NT2/D1 (cell line): ENCODE results near the gene MBLAC1.

ENCODE experiments used
- DNase-seq: peaks from one replicate; pipeline ENCODE4 v3.0.0-alpha.2; 2011; ENCODE audit warnings: low read depth, low spot score
- H3K27me3 ChIP-seq: 2 replicates; pipeline ENCODE4 v1.6.0; 2011; ENCODE audit warnings: mild to moderate bottlenecking; ENCODE audit not compliant: insufficient read length, insufficient read depth
- H3K36me3 ChIP-seq: 2 replicates; pipeline ENCODE4 v1.6.1; 2011; ENCODE audit warnings: mild to moderate bottlenecking, low read length, mixed read lengths; ENCODE audit not compliant: insufficient read depth, insufficient read length
- H3K4me1 ChIP-seq: 2 replicates; pipeline ENCODE4 v1.5.1; 2011; ENCODE audit not compliant: insufficient read depth, insufficient read length
- H3K4me3 ChIP-seq: 2 replicates; pipeline ENCODE4 v1.5.1; 2011; ENCODE audit warnings: low read depth; ENCODE audit not compliant: insufficient read length
- H3K9ac ChIP-seq: 2 replicates; pipeline ENCODE4 v1.6.0; 2011; ENCODE audit warnings: low read depth; ENCODE audit not compliant: insufficient read length
- H3K9me3 ChIP-seq: 2 replicates; pipeline ENCODE4 v1.5.1; 2011; ENCODE audit warnings: mild to moderate bottlenecking, low read length; ENCODE audit not compliant: insufficient read depth
- SUZ12 ChIP-seq: IDR thresholded peaks from 2 replicates; pipeline ENCODE4 v1.6.1; 2011; ENCODE audit not compliant: insufficient read length, insufficient read depth; ENCODE audit errors: extremely low read depth
- YY1 ChIP-seq: IDR thresholded peaks from 2 replicates; pipeline ENCODE4 v1.6.1; 2011; ENCODE audit not compliant: insufficient read length, insufficient read depth
- ZNF274 ChIP-seq: IDR thresholded peaks from 2 replicates; pipeline ENCODE4 v1.6.1; 2011; ENCODE audit warnings: mild to moderate bottlenecking, low read depth, low read length

The MBLAC1 gene

GRCh38 chr7:100091411-100092181, 35.2 kb upstream of the MBLAC1 start:
- no peak for DNase-seq
- H3K4me3 ChIP-seq: no peak overlapping the region

GRCh38 chr7:100093054-100093453, 33.7 kb upstream of the MBLAC1 start:
- H3K36me3 ChIP-seq: peaks cover 75% of the 10 kb centered on the region
- H3K27me3 ChIP-seq: no peaks in the 10 kb centered on the region
- no peaks in the 10 kb centered on the region for H3K9me3 ChIP-seq
- peaks cover 2% of the 10 kb centered on the region for H3K4me1 ChIP-seq
- no peak overlapping the region for H3K4me3 ChIP-seq
- no peak overlapping the region for H3K9ac ChIP-seq
- DNase-seq: no peak
- no peak for TF ChIP-seq ZNF274
- TF ChIP-seq YY1: no peak
- no peak for TF ChIP-seq SUZ12

More at GRCh38 chr7:100091411-100092181, 35.2 kb upstream of the MBLAC1 start:
- Histone ChIP-seq H3K36me3 (peaks cover 63% of the 10 kb centered on the region), H3K9ac (no peak overlapping the region), H3K9me3 (no peaks in the 10 kb centered on the region), H3K27me3 (no peaks in the 10 kb centered on the region), H3K4me1 (peaks cover 2% of the 10 kb centered on the region)
- TF ChIP-seq YY1 (no peak), ZNF274 (no peak), SUZ12 (no peak)

DNA sequence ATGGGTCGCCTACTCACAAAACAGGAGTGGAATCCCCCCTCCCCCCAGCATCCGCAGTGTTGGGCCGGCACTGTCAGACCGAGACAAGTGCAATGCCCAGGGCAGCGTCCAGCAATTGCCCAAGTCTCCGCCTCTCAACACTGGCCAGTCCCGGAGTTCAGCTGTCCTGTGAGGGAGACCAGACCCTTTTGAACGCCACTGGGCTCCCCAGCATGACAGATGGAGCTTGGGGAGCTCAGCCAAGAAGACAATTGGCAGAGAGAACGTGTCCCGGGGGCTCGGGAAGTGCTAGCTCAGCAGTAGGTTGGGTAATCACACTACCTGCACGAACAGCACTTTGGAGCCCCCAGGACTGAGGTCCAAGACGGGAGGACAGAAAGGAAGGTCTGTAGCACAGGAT, 33.3 kb upstream of the MBLAC1 start:
- peaks cover 80% of the 10 kb centered on the region for H3K36me3 ChIP-seq
- TF ChIP-seq YY1 (no peak), SUZ12 (no peak), ZNF274 (no peak)
- peaks cover 2% of the 10 kb centered on the region for H3K4me1 ChIP-seq

GRCh38 chr7:100093925-100094486, 32.8 kb upstream of the MBLAC1 start:
- no peaks in the 10 kb centered on the region for H3K9me3 ChIP-seq
- DNase-seq: no peak
- H3K36me3 ChIP-seq: peaks cover 85% of the 10 kb centered on the region
- H3K4me3 ChIP-seq: no peak overlapping the region
- H3K9ac ChIP-seq: no peak overlapping the region
- H3K27me3 ChIP-seq: no peaks in the 10 kb centered on the region
- TF ChIP-seq YY1 (no peak), ZNF274 (no peak), SUZ12 (no peak)
- peaks cover 5% of the 10 kb centered on the region for H3K4me1 ChIP-seq

More for the DNA sequence above, 33.3 kb upstream of the MBLAC1 start:
- no peak overlapping the region for H3K4me3 ChIP-seq
- no peak overlapping the region for H3K9ac ChIP-seq
- no peaks in the 10 kb centered on the region for H3K27me3 ChIP-seq
- no peak for DNase-seq
- H3K9me3 ChIP-seq: no peaks in the 10 kb centered on the region

DNA sequence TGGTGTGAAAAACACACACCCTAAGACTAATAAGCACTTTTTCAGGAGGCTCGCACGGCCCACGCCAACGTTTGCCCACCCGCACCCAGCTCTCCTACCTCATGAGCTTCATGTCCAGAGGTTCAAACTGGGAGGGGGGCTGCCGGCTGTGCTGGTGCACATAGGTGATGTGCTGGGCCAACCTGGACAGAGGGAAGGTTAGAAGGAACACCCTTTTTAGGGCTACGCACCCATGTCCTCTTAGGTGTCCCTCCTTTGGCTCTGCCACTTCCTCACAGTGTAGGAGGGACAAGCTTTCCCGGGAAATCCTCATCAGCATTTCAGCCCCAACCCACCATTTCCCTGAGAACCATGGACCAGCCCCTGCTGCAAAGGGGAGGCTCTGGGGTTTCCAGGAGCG, 31.5 kb upstream of the MBLAC1 start:
- Histone ChIP-seq H3K9me3 (no peaks in the 10 kb centered on the region), H3K4me1 (peaks cover 9% of the 10 kb centered on the region), H3K36me3 (peaks cover 95% of the 10 kb centered on the region), H3K4me3 (no peak overlapping the region), H3K9ac (no peak overlapping the region), H3K27me3 (no peaks in the 10 kb centered on the region)
- no peak for DNase-seq
- no peak for TF ChIP-seq YY1
- TF ChIP-seq SUZ12: no peak
- no peak for TF ChIP-seq ZNF274

DNA sequence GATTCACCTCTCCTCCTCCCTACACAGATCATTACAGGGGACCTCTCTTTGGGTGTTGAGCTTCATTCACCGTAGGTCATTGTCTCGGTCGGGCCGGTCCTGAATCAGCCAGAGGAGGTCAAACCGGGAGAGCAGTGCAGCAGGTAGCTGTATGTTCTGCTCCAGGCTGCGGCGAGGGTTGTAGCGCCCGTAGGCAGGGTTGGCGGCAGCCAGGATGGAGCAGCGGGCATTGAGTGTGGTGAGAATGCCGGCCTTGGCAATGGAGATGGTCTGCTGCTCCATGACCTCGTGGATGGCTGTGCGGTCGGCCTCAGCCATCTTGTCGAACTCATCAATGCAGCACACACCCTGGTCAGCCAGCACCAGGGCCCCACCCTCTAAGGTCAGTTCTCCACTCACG, 31.1 kb upstream of the MBLAC1 start:
- H3K9me3 ChIP-seq: no peaks in the 10 kb centered on the region
- no peaks in the 10 kb centered on the region for H3K27me3 ChIP-seq
- peaks cover 9% of the 10 kb centered on the region for H3K4me1 ChIP-seq
- no peak overlapping the region for H3K4me3 ChIP-seq
- DNase-seq: no peak
- H3K9ac ChIP-seq: no peak overlapping the region
- TF ChIP-seq ZNF274: no peak
- TF ChIP-seq SUZ12: no peak
- TF ChIP-seq YY1: no peak
- peaks cover 91% of the 10 kb centered on the region for H3K36me3 ChIP-seq

GRCh38 chr7:100098913-100099312, 27.9 kb upstream of the MBLAC1 start:
- Histone ChIP-seq H3K27me3 (no peaks in the 10 kb centered on the region), H3K36me3 (peaks cover 64% of the 10 kb centered on the region), H3K4me1 (peaks cover 10% of the 10 kb centered on the region), H3K4me3 (no peak overlapping the region), H3K9ac (no peak overlapping the region), H3K9me3 (no peaks in the 10 kb centered on the region)
- TF ChIP-seq YY1 (no peak), SUZ12 (no peak), ZNF274 (no peak)
- DNase-seq: no peak
